ENCODE measurements around the gene ACE.

DNA sequence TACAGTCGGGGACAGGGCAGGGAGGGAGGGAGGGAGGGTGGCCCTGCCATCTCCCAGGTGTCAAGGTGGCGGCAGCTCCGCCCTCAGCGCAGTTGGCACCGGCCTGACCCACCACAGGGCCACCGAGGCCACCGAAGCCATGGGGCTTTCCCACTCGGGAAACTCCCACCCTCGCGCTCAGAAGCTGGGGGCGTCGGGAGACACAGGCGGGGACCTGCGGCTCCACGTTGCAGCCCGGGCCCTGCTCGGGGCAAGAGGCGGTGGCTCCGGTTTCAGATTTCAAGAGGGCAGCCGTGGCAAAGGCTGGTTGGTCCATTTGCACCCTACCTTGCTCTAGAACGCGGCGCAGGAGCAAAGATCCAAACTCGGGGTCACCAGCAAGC is 31.3 kb upstream of the ACE start:
- TF ChIP-seq, protein P1, sequence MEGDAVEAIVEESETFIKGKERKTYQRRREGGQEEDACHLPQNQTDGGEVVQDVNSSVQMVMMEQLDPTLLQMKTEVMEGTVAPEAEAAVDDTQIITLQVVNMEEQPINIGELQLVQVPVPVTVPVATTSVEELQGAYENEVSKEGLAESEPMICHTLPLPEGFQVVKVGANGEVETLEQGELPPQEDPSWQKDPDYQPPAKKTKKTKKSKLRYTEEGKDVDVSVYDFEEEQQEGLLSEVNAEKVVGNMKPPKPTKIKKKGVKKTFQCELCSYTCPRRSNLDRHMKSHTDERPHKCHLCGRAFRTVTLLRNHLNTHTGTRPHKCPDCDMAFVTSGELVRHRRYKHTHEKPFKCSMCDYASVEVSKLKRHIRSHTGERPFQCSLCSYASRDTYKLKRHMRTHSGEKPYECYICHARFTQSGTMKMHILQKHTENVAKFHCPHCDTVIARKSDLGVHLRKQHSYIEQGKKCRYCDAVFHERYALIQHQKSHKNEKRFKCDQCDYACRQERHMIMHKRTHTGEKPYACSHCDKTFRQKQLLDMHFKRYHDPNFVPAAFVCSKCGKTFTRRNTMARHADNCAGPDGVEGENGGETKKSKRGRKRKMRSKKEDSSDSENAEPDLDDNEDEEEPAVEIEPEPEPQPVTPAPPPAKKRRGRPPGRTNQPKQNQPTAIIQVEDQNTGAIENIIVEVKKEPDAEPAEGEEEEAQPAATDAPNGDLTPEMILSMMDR (IDR thresholded peaks at IDR 0.05) = no peak
- TF ChIP-seq POLR2A (IDR thresholded peaks at IDR 0.05) = no peak
